IMR-90 (cell line): ENCODE measurements around the gene AFF2. TPM values are rescaled to one million over a fixed set of nuclear protein-coding genes. Genes with fewer than 3 reads are reported as not detected.

ENCODE experiments used
- ATAC-seq: fragments of 200-7000 bp; cut with Tn5 transposase; 2 replicates; pipeline ENCODE4 v1.9.1; 2020; ENCODE audit warnings: low read depth, mild to moderate bottlenecking, moderate library complexity
- BruUV-seq: library from RNA; stranded (reverse); fragments of 400-500 nt; replicated peaks from 2 replicates; lab custom pipeline; 2021; lab: Mats Ljungman, UMichigan
- CTCF ChIA-PET: fragments of 300-600 bp; formaldehyde crosslinking; extraction: SDS; loops from one replicate; lab custom pipeline; 2021; ENCODE audit warnings: antibody characterized with exemption; lab: Yijun Ruan, JAX
- POLR2A ChIA-PET: fragments of 300-600 bp; sonication (Branson Sonifier 250); formaldehyde crosslinking; loops from one replicate; lab custom pipeline; 2022; ENCODE audit warnings: antibody characterized with exemption; ENCODE audit not compliant: unreplicated experiment; lab: Charles Lee
- DNase-seq: peaks from one replicate; pipeline ENCODE4 v3.0.0; 2013
- H2AFZ ChIP-seq: replicated peaks from 2 replicates; pipeline ENCODE3; 2013; ENCODE audit warnings: low read length, mild to moderate bottlenecking; ENCODE audit not compliant: poor library complexity
- H2AK5ac ChIP-seq: 2 replicates; pipeline ENCODE4 v1.6.1; 2013; ENCODE audit warnings: low read depth, low read length, inconsistent platforms
- H2AK9ac ChIP-seq: replicated peaks from 2 replicates; pipeline ENCODE3; 2013; ENCODE audit warnings: mild to moderate bottlenecking, low read depth, low read length, moderate library complexity; ENCODE audit not compliant: poor library complexity
- H2BK120ac ChIP-seq: 2 replicates; pipeline ENCODE4 v1.6.1; 2013; ENCODE audit warnings: low read depth, low read length, inconsistent platforms
- H2BK15ac ChIP-seq: 3 replicates; pipeline ENCODE4 v1.6.1; 2013; ENCODE audit warnings: low read depth, low read length, inconsistent platforms
- H2BK20ac ChIP-seq: 2 replicates; pipeline ENCODE4 v1.6.1; 2013; ENCODE audit warnings: low read depth, mild to moderate bottlenecking, inconsistent platforms, low read length, moderate library complexity
- H2BK5ac ChIP-seq: 2 replicates; pipeline ENCODE4 v1.6.1; 2013; ENCODE audit warnings: mild to moderate bottlenecking, low read depth, low read length, inconsistent platforms; ENCODE audit not compliant: poor library complexity, severe bottlenecking
- H3K14ac ChIP-seq: replicated peaks from 2 replicates; pipeline ENCODE4 v1.6.1; 2013; ENCODE audit warnings: low read depth, low read length, inconsistent platforms
- H3K18ac ChIP-seq: 2 replicates; pipeline ENCODE4 v1.6.1; 2013; ENCODE audit warnings: low read depth, low read length, control low read depth
- H3K23ac ChIP-seq: 2 replicates; pipeline ENCODE4 v1.6.1; 2013; ENCODE audit warnings: low read depth, low read length, inconsistent platforms
- H3K27ac ChIP-seq: 2 replicates; pipeline ENCODE4 v1.5.1; 2013; ENCODE audit warnings: mild to moderate bottlenecking, control low read depth, low read length; ENCODE audit not compliant: insufficient read depth
- H3K27me3 ChIP-seq: 2 replicates; pipeline ENCODE4 v1.6.1; 2013; ENCODE audit warnings: low read length; ENCODE audit not compliant: control insufficient read depth, insufficient read depth
- H3K36me3 ChIP-seq: 2 replicates; pipeline ENCODE4 v1.6.1; 2013; ENCODE audit warnings: low read length, mixed read lengths; ENCODE audit not compliant: control insufficient read depth, insufficient read depth
- H3K4ac ChIP-seq: 2 replicates; pipeline ENCODE4 v1.6.1; 2013; ENCODE audit warnings: low read depth, low read length, inconsistent platforms
- H3K4me1 ChIP-seq: 2 replicates; pipeline ENCODE4 v1.6.1; 2013; ENCODE audit warnings: low read length, mixed read lengths; ENCODE audit not compliant: control insufficient read depth, insufficient read depth
- H3K4me2 ChIP-seq: 2 replicates; pipeline ENCODE4 v1.6.1; 2013; ENCODE audit warnings: low read depth, mild to moderate bottlenecking, control low read depth, low read length, moderate library complexity
- H3K4me3 ChIP-seq: 2 replicates; pipeline ENCODE4 v1.5.1; 2013; ENCODE audit warnings: low read depth, mild to moderate bottlenecking, control low read depth, low read length, moderate library complexity; ENCODE audit not compliant: insufficient read depth
- H3K56ac ChIP-seq: 2 replicates; pipeline ENCODE4 v1.6.1; 2013; ENCODE audit warnings: low read length, inconsistent platforms; ENCODE audit not compliant: insufficient read depth; ENCODE audit errors: extremely low read depth
- H3K79me1 ChIP-seq, 2 experiments: 2 replicates each; pipeline ENCODE4 v1.6.1; 2013; ENCODE audit warnings: low read length in 2 of 2, inconsistent platforms in 1 of 2, low read depth in 1 of 2
- H3K9ac ChIP-seq: 2 replicates; pipeline ENCODE4 v1.6.1; 2013; ENCODE audit warnings: low read depth, low read length, control low read depth
- H3K9me1 ChIP-seq: 2 replicates; pipeline ENCODE4 v1.6.1; 2013; ENCODE audit warnings: low read length, inconsistent platforms; ENCODE audit not compliant: insufficient read depth
- H3K9me3 ChIP-seq: 2 replicates; pipeline ENCODE4 v1.6.1; 2013; ENCODE audit warnings: low read length; ENCODE audit not compliant: control insufficient read depth, insufficient read depth
- H4K20me1 ChIP-seq: 2 replicates; pipeline ENCODE4 v1.6.1; 2013; ENCODE audit warnings: low read length, inconsistent platforms; ENCODE audit not compliant: insufficient read depth
- H4K5ac ChIP-seq: 2 replicates; pipeline ENCODE4 v1.6.1; 2013; ENCODE audit warnings: mild to moderate bottlenecking, low read depth, low read length, control low read depth
- H4K8ac ChIP-seq, 2 experiments: 2 replicates each; pipeline ENCODE4 v1.6.1; 2013; ENCODE audit warnings: low read depth in 2 of 2, low read length in 2 of 2, control low read depth in 1 of 2, inconsistent platforms in 1 of 2
- H4K91ac ChIP-seq: 2 replicates; pipeline ENCODE4 v1.6.1; 2013; ENCODE audit warnings: low read depth, low read length, inconsistent platforms; ENCODE audit not compliant: insufficient read depth
- CEBPB ChIP-seq: IDR thresholded peaks from 2 replicates; pipeline ENCODE4 v1.6.1; 2012; ENCODE audit warnings: low read depth, low read length, improper control_type of control experiment
- CHD1 ChIP-seq: IDR thresholded peaks from 2 replicates; pipeline ENCODE4 v1.6.1; 2012; ENCODE audit warnings: low read depth, low read length, improper control_type of control experiment
- NFE2L2 ChIP-seq: fragments of 150-350 bp; IDR thresholded peaks from 2 replicates; pipeline ENCODE4 v1.6.1; 2016; ENCODE audit warnings: low read depth, mild to moderate bottlenecking, low read length
- RCOR1 ChIP-seq: IDR thresholded peaks from 2 replicates; pipeline ENCODE4 v1.6.1; 2012; ENCODE audit warnings: mild to moderate bottlenecking, low read length, improper control_type of control experiment; ENCODE audit not compliant: insufficient replicate concordance
- SMC3 ChIP-seq: fragments of 150-350 bp; IDR thresholded peaks from 2 replicates; pipeline ENCODE4 v1.6.1; 2016; ENCODE audit warnings: low read depth, mild to moderate bottlenecking, antibody characterized with exemption, low read length, moderate library complexity
- WGBS, 2 experiments: methylation state at CpG; one replicate each; pipeline versions ENCODE4 v1.1.5 to v1.1.7; 2013; ENCODE audit warnings: missing lambda C conversion rate in 2 of 2; ENCODE audit not compliant: insufficient read length in 1 of 2; ENCODE audit errors: extremely low coverage in 2 of 2; 5-methylcytosine and 5-hydroxymethylcytosine counted together
- dilution Hi-C: fragments of 300-500 bp; cut with HindIII; formaldehyde crosslinking; loops from one replicate; pipeline ENCODE4 v1.14.3; 2018; ENCODE audit warnings: low sequenced_read_pairs; ENCODE audit not compliant: unreplicated experiment
- in situ Hi-C: fragments of 300-500 bp; cut with MboI; formaldehyde crosslinking; loops from 3 replicates; pipeline ENCODE4 v1.14.3; 2019; ENCODE audit warnings: low sequenced_read_pairs, inconsistent platforms, mixed read lengths
- intact Hi-C: fragments of 100-400 bp; cut with micrococcal nuclease; formaldehyde crosslinking; loops from 2 replicates; pipeline ENCODE4 v1.10.0; 2022
- polyA plus RNA-seq, 3 experiments: library from polyadenylated mRNA; depleted of rRNA; stranded (reverse); fragments of >200 nt; gene quantifications; 2 replicates each; pipeline ENCODE4 v1.2.3, GENCODE V29; 2012; ENCODE audit warnings: low replicate concordance in 1 of 3
- total RNA-seq: library from RNA; depleted of rRNA; stranded (reverse); fragments of >200 nt; gene quantifications from 2 replicates; pipeline ENCODE4 v1.2.3, GENCODE V29; 2012
- TF ChIP-seq, protein P1 (sequence below): conservative IDR thresholded peaks from 2 replicates; pipeline ENCODE4 v1.5.1; 2012; ENCODE audit warnings: mild to moderate bottlenecking, low read depth, low read length, improper control_type of control experiment

The AFF2 gene
- total and polyA plus RNA-seq, 2 of the 4 experiments (the other 2 are of a cell fraction) = 0.15 to 0.72 TPM

DNA sequence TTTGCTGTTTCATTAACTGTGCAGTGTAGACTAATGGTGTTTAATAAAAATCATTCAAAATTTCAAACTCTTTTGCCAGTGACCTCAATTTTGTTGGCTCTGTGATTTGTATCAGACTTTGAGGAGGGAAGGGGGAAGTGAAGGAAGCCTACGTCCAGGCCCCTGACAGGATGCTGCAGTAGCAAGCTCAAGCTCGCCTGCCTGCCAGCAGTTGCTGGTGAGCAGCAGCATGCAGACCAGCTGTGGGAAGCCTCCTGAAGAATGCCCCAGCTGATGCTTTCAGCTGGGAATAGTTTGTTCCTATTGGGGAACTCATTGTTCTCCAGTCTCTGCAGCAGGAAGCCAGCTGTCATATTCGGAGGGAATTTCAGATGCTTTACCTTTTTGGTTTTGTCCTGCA is 495.2 kb downstream of the AFF2 start:
- CTCF ChIA-PET = no interaction called here

More for the DNA sequence above, 495.2 kb downstream of the AFF2 start:
- no peak overlapping the region for H3K4me2 ChIP-seq
- H4K8ac ChIP-seq = no peak overlapping the region
- in situ Hi-C loops = no loop called here
- WGBS, 2 experiments = 40% methylated on average over 2 of the region's 3 CpGs; no CpG with 5 or more reads in 1 of the 2 experiments
- H2BK15ac ChIP-seq = no peak overlapping the region
- no peak overlapping the region for H2AFZ ChIP-seq
- no peaks in the 10 kb centered on the region for H3K27me3 ChIP-seq
- no peaks in the 10 kb centered on the region for H3K36me3 ChIP-seq
- H3K56ac ChIP-seq = no peak overlapping the region
- intact Hi-C loops = no loop called here
- H2BK20ac ChIP-seq = no peak overlapping the region
- H2BK5ac ChIP-seq = no peak overlapping the region
- H4K5ac ChIP-seq = no peak overlapping the region
- no peak overlapping the region for H2AK5ac ChIP-seq
- POLR2A ChIA-PET = no interaction called here
- no peak overlapping the region for H3K18ac ChIP-seq
- H3K9me1 ChIP-seq = no peaks in the 10 kb centered on the region
- no peak overlapping the region for H3K4me3 ChIP-seq
- no peaks in the 10 kb centered on the region for H3K4me1 ChIP-seq
- H3K4ac ChIP-seq = no peak overlapping the region
- DNase-seq = no peak
- TF ChIP-seq CEBPB = no peak
- no peak for TF ChIP-seq RCOR1
- no peak for TF ChIP-seq NFE2L2
- no peak for TF ChIP-seq CHD1
- TF ChIP-seq, protein P1, sequence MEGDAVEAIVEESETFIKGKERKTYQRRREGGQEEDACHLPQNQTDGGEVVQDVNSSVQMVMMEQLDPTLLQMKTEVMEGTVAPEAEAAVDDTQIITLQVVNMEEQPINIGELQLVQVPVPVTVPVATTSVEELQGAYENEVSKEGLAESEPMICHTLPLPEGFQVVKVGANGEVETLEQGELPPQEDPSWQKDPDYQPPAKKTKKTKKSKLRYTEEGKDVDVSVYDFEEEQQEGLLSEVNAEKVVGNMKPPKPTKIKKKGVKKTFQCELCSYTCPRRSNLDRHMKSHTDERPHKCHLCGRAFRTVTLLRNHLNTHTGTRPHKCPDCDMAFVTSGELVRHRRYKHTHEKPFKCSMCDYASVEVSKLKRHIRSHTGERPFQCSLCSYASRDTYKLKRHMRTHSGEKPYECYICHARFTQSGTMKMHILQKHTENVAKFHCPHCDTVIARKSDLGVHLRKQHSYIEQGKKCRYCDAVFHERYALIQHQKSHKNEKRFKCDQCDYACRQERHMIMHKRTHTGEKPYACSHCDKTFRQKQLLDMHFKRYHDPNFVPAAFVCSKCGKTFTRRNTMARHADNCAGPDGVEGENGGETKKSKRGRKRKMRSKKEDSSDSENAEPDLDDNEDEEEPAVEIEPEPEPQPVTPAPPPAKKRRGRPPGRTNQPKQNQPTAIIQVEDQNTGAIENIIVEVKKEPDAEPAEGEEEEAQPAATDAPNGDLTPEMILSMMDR = no peak
- TF ChIP-seq SMC3 = no peak
- no peaks in the 10 kb centered on the region for H3K79me1 ChIP-seq
- no peak overlapping the region for H3K14ac ChIP-seq
- no peak overlapping the region for H2AK9ac ChIP-seq
- ATAC-seq = no peak
- no peaks in the 10 kb centered on the region for H3K9me3 ChIP-seq
- no peak overlapping the region for H2BK120ac ChIP-seq
- no peaks in the 10 kb centered on the region for H4K20me1 ChIP-seq
- H4K91ac ChIP-seq = no peak overlapping the region
- BruUV-seq = no TSS peak
- no peak overlapping the region for H3K9ac ChIP-seq
- H3K27ac ChIP-seq = no peak overlapping the region
- dilution Hi-C loops = no loop called here
- H3K23ac ChIP-seq = no peak overlapping the region
